Lower leg skin (tissue), 4 donors: ENCODE results near the gene DNAJC8. TPM values are rescaled to one million over a fixed set of nuclear protein-coding genes. Genes with fewer than 3 reads are reported as not detected.

Source experiments
- DNase-seq, 2 donors: peaks; one replicate each; pipeline ENCODE4 v3.0.0-alpha.2; 2019; ENCODE audit warnings: low spot score in 2 of 2
- H3K4me3 ChIP-seq: fragments of 200-600 bp; sonication (generic); 2 replicates; pipeline ENCODE4 v1.5.1; 2017; ENCODE audit warnings: mild to moderate bottlenecking, low read depth; ENCODE audit not compliant: poor library complexity, severe bottlenecking
- POLR2A ChIP-seq, 2 donors: fragments of 450-650 bp; IDR thresholded peaks; one replicate each; pipeline ENCODE4 v1.6.1; 2016 to 2017; ENCODE audit warnings: antibody characterized with exemption in 2 of 2, mild to moderate bottlenecking in 1 of 2, moderate library complexity in 1 of 2
- WGBS, 2 donors: methylation state at CpG; one replicate each; pipeline ENCODE4 v1.1.5; 2018; 5-methylcytosine and 5-hydroxymethylcytosine counted together
- intact Hi-C: fragments of 100-400 bp; cut with DNase I; formaldehyde crosslinking; loops from one replicate; pipeline ENCODE4 v1.15.0; 2023; ENCODE audit warnings: low total_unique reads
- total RNA-seq, 4 donors: library from RNA; depleted of rRNA; stranded (reverse); fragments of >200 nt; gene quantifications; one replicate each; pipeline ENCODE4 v1.1.0, GENCODE V29; 2016
- TF ChIP-seq, protein P1 (sequence below), 3 donors: fragments of 450-650 bp; IDR thresholded peaks; one replicate each; pipeline ENCODE4 v1.5.1; 2016; ENCODE audit warnings: antibody characterized with exemption in 3 of 3, mild to moderate bottlenecking in 3 of 3, moderate library complexity in 2 of 3

Gene DNAJC8
- total RNA-seq, 4 donors from 2014 or later: 33.5 to 40.4 (median 35.3) TPM

DNA sequence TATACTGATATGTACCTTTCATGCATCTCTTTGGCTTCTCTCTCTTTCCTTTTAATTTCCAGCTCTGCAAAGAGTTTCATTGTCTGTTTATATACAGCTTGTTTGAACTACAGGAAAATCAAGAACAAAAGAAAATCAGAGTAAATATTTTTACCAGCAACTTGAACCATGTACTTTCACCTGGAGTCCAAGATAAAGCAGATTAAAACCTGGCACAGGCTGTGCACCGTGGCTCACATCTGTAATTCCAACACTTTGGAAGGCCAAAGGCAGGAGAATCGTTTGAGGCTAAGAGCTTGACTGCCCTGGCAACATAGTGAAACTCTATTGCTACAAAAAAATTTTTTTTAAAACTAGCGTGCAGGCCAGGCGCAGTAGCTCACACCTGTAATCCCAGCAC, 27.6 kb downstream of the DNAJC8 start:
- intact Hi-C loops: loop anchor here (10.0 kb wide), 1 partner anchor 110 kb away; no protein-coding TSS in a partner anchor
- TF ChIP-seq, protein P1, sequence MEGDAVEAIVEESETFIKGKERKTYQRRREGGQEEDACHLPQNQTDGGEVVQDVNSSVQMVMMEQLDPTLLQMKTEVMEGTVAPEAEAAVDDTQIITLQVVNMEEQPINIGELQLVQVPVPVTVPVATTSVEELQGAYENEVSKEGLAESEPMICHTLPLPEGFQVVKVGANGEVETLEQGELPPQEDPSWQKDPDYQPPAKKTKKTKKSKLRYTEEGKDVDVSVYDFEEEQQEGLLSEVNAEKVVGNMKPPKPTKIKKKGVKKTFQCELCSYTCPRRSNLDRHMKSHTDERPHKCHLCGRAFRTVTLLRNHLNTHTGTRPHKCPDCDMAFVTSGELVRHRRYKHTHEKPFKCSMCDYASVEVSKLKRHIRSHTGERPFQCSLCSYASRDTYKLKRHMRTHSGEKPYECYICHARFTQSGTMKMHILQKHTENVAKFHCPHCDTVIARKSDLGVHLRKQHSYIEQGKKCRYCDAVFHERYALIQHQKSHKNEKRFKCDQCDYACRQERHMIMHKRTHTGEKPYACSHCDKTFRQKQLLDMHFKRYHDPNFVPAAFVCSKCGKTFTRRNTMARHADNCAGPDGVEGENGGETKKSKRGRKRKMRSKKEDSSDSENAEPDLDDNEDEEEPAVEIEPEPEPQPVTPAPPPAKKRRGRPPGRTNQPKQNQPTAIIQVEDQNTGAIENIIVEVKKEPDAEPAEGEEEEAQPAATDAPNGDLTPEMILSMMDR (IDR thresholded peaks at IDR 0.05): no peak
- TF ChIP-seq POLR2A (IDR thresholded peaks at IDR 0.05): no peak
- WGBS, 2 donors: 91 to 92% methylated on average over 4 of the region's 4 CpGs
- H3K4me3 ChIP-seq: no peak overlapping the region
- DNase-seq: no peak

DNA sequence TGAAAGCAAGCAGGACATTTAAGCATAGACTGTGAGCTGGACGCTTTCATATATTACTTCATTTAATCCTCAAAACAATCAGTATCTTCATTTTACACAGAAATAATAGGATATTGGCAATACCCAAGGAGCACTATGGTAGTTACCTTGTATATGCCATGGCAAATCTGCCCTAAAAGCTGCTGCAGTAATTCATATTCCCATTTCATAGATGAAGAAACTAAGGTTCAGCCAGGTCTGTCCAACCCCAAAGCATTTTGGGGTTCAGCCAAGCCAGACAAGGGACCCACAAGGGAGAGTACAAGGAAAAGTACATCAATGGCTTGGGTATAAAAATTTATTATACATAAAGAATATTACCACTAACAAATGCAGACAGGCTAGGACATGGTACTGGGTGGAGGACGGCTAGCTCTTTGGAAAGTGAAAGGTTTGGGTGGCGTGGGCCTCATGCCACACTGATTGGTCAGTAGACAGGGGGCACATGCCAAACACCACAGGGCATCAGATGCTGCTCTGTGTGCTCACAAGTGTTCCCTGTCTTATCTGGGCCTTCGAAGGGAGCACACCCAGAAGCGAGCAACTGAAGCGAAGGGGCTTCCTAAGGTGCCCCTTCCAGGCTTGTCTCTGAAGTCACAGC, 32.5 kb downstream of the DNAJC8 start:
- peak in 1 of 2 donors; percentile 8 for DNase-seq
- intact Hi-C loops: loop anchor here (10.0 kb wide), 1 partner anchor 106 kb away; no protein-coding TSS in a partner anchor

DNA sequence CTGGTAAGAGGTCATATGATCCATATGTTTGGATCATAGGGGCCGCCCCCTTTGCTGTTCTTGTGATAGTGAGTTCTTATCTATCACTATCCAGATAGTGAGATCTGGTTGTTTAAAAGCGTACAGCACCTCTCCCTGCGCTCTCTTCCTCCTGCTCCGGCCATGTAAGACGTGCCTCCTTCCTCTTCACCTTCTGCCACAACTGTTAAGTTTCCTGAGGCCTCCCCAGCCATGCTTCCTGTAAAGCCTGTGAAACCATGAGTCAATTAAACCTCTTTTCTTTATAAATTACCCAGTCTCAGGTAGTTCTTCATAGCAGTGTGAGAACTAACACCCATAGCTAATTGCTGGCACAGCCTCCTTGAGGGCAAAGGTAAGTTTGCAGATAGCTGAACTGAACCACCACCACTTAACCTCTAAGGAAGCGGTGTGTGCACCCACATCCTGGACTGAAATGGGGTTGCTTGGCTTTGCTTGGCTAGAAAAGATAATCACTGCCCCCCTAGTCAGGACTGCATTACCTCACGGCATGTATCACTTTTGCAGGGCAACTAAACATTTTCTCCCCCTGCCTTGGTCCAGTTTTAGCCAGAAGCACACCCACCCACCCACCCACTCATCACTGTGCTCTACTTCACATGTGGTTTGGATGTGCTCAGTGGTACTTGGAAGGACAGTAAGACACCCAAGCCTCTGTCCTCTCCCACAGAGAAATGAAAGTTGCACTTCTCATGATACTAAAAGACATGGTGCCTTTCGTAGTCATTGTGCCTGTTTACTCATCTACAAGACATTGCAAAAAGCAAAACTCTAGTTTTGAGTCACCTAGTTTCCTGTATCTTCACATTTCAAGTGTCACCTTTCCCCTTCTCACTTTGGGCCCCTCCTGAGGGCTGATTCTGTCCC, 33.2 kb downstream of the DNAJC8 start:
- WGBS, 2 donors: 88 to 89% methylated on average over 8 of the region's 8 CpGs
- intact Hi-C loops: loop anchor here (10.0 kb wide), 1 partner anchor 105 kb away; no protein-coding TSS in a partner anchor
- peak in 1 of 2 donors; percentile 40 for DNase-seq
- TF ChIP-seq POLR2A (IDR thresholded peaks at IDR 0.05): no peak
- TF ChIP-seq, protein P1 (IDR thresholded peaks at IDR 0.05): no peak
- no peak overlapping the region for H3K4me3 ChIP-seq

More for the DNA sequence above, 32.5 kb downstream of the DNAJC8 start:
- TF ChIP-seq, protein P1 (IDR thresholded peaks at IDR 0.05): no peak
- no peak for TF ChIP-seq POLR2A (IDR thresholded peaks at IDR 0.05)
- no peak overlapping the region for H3K4me3 ChIP-seq
- 95 to 96% methylated on average over 6 of the region's 6 CpGs for WGBS, 2 donors

DNA sequence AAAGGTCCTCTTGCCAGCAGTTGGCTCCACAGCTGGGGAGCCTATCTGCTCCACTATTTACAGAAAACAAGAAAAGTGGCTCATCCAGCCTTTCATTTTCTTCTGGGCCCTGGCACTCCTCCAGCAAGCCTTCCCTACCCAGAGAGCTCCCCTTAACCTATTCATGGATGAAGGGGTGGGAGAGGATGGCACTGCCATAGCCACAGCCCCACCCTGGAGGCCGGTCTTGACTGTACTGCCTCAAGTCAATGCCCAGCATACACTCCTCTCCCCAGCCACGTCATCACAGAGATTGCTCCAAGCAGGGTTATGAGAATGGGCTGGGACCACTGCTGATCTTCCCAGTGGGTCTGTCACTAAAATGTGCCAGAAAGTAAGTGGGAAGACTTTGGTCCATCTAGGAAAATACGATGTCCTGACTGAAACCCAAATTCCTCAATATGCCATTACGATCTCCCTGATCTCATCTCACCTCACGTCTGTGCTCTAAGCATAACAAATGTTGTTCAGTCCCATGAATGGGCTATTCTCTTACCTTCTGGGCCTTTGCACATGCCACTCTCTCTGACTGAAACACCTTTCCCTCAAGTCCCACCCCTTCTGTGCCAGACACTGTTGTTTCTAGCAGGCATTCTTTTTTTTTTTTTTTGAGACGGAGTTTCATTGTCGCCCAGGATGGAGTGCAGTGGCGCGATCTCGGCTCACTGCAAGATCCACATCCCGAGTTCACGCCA, 35.0 kb downstream of the DNAJC8 start:
- TF ChIP-seq, protein P1 (IDR thresholded peaks at IDR 0.05): no peak
- no peak for TF ChIP-seq POLR2A (IDR thresholded peaks at IDR 0.05)
- peak in 1 of 2 donors; percentile 60 for DNase-seq
- WGBS, 2 donors: 80 to 89% methylated on average over 12 of the region's 12 CpGs
- H3K4me3 ChIP-seq: no peak overlapping the region
- intact Hi-C loops: no loop called here

DNA sequence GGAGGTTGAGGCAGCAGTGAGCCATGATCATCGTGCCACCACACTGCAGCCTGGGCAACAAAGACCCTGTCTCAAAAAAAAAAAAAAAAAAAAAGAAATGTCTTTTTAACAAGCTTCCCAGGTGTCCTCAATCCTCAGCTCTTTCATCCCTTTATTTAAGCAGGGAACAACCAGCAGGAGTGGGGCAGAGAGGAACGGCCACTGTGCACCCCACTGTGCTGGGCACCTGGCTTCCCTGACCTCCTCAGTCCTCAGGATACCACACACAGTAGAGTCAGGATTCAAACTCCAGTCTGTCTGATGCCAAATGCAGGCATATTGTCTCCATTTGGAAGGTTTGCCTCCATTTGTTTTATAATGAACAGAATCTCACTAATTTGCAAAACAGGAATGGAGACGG, 36.5 kb downstream of the DNAJC8 start:
- intact Hi-C loops: no loop called here
- TF ChIP-seq, protein P1 (IDR thresholded peaks at IDR 0.05): no peak
- TF ChIP-seq POLR2A (IDR thresholded peaks at IDR 0.05): no peak
- no peak overlapping the region for H3K4me3 ChIP-seq
- whole genome bisulfite sequencing, 2 donors: 65 to 66% methylated on average over 3 of the region's 3 CpGs
- DNase-seq: peak in 1 of 2 donors; percentile 62
